LNCAP (cell line): ENCODE data around the gene ELMO2.

Experiments used
- TF ChIP-seq, protein P1 (sequence below): fragments of 450-650 bp; IDR thresholded peaks from 2 replicates; pipeline ENCODE4 v1.5.1; 2017; ENCODE audit warnings: mild to moderate bottlenecking

ELMO2 gene

DNA sequence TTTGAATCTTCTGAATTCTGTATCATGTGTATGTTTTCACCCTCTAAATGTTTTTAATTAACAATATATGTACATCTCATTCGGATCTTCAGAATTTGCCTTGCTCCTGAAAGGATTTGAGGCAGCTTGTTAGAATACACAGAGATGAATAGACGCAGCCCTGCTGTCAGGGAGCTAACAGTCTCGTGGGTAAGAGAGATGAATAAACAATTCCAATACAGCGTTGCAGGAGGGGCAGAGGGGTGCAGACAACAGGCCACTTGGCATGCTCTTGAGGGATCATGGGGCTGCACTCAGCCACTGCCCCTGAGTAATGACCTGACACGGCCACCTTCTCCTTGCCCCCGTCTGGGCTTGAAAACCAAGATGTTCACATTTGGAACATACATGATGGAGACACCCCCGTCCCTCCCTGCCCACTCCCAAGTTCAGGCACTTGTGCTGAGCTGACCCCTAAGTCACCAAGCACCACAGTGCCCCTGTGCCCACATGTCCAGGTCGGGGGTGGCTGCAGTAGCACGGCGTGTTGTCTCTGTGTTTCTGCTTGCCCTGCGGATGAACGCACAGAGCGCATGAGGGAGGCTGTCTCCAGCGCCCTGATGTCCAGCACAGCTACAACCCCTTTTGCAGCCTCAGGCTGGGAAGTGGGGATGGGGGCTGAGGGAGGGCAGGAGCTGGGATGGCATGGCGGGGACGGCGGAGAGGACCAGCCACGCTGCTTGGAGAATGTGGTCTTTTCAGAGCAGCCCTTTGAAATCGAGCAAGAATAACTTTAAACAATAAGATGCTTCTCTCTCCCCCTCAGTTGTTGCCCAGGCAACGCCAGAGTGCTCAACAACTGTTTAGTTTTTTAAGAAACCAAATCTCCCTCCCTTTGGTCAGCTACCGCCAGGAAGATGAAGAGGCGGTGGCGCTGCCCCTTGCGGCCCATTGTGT, 65.1 kb downstream of the ELMO2 start:
- TF ChIP-seq, protein P1, sequence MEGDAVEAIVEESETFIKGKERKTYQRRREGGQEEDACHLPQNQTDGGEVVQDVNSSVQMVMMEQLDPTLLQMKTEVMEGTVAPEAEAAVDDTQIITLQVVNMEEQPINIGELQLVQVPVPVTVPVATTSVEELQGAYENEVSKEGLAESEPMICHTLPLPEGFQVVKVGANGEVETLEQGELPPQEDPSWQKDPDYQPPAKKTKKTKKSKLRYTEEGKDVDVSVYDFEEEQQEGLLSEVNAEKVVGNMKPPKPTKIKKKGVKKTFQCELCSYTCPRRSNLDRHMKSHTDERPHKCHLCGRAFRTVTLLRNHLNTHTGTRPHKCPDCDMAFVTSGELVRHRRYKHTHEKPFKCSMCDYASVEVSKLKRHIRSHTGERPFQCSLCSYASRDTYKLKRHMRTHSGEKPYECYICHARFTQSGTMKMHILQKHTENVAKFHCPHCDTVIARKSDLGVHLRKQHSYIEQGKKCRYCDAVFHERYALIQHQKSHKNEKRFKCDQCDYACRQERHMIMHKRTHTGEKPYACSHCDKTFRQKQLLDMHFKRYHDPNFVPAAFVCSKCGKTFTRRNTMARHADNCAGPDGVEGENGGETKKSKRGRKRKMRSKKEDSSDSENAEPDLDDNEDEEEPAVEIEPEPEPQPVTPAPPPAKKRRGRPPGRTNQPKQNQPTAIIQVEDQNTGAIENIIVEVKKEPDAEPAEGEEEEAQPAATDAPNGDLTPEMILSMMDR, result no peak

DNA sequence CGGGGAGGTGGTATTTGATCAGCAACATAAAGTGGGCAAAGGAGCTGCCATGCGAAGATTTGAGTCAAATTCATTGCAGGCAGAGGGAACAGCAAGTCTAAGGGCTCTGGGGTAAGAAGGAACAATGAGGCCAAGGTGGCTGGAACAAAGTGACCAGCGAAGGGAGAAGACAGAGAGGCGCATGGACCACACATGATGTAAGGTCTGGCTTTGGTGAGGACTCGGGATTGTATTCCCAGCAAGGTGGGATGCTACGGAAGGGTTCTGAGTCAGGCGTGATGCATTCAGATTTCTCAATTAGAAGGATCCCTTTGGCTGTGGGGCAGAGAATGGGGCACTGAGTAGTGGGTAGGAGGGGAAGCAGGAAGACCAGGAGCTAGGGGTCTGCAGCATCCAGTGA, 67.4 kb downstream of the ELMO2 start:
- TF ChIP-seq, protein P1, result no peak

DNA sequence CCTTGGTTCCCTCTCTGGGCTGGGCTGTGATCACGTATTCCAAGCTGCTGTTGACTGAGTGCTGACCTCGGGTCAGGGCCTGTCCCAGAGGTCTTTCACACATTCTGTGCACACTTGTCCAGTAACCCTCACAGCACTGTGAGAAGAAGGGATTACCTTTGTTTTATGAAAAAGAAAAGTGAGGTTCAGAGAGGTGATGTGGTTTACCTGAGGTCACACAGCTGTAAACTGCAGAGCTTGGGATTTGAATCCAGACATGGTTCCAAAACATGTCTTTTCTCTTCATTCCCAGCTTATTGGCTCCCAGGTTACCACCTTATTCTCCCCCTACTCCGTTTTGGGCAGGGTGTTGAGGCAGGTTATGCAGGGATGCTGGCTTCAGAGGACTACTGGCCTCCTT, 69.7 kb downstream of the ELMO2 start:
- TF ChIP-seq, protein P1, result no peak

DNA sequence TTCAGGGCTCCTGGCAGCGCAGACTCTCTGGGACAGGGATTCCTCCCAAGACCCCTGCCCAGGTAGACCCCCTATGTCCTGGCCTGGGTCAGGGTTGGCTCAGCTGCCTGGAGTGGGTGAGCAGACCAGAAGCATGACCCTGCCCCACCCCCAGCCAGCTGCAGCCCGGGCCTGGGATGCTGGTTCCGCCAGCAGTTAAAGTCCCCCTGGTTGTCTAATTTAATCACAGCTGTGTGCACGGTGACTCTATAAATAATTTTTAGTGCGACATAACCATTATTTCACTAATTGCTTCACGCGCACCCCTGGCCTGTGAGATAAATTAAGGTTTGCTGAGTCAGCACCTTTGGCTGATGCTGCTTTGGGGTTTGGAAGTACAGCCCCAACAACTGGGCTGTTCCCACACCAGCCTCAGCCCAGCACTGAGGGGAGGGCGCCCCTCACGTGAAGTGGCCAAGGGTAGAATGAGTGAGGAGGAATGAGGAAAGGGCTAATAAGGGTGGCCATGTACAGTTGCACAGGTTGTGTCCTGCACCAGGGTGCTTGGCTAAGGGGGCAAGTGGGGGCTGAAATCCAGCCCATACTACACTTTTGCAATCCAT, 72.0 kb downstream of the ELMO2 start:
- TF ChIP-seq, protein P1, result no peak

DNA sequence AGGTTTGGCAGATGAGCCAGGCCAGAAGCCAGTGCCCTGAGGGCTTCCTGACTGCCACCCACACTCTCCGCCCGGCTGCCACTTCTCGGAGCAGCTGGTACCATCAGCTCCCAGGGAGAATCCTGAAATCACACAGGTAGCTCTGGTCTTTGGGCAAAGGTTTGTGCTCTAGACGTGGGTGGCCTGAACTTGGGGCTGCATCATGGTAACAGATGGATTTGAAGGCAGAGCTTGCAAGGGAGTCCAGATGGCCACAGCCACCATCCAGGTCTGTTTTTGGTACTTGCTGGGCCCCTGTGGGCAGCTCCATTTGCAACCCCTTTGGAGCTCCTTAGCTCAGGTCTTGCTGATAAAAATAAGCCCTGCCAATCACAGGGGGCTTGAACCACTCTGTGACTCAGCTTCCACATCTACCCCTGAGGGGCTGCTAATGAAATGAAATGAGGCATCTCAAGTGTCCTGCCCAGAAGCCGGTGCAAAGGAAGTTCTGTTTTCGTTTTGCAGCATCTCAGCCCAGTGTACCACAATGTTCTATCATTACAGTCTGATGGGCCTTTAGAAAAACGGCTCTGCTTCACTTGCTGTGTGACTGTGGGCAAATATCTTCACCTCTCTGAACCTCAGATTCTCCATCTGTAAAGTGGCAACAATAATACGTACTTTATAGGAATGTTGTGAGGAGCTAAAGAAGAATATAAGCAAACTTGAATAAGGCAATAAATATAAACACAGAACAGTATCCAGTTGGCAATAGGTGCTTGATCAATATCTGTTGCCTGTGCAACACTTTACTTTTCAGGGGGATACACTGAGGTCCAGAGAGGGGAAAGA, 73.0 kb downstream of the ELMO2 start:
- TF ChIP-seq, protein P1, result no peak

DNA sequence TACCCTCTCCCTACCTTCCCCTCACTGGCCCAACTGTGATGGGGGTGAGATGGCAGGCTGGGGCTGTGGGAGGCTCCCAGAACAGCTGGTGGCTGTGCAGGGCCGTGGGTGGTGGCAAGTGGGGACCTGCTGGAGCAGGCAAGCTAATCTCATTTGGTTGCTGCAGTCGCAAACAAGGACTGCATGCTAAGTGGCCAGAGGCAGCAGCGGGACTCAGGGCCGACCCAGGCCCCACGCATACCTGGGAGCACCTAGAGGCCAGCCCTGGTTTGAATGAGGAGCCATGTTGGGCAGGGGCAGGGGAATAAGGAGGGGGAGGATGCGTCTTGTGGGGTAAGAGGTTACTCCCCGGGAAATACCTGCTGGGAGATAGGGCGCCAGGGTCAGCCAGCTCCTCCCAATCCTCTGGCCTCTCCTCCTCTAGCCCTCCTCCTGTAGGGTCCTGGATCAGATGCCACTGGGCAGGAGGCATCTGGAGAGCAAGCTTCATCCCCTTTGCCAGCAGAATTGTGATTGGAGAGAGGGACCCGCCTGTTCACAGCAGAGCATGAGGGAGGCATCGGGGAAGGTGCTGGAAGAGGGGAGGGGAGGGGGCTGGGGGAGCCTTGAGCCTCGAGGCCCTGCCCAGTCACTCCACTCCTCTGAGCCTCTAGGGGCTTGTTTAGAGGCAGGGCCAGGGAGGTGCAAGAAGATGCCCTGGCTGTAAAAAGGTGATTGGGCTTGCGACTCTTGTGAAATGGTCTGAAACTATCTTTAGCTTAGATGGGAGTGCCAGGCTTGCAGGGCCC, 73.8 kb downstream of the ELMO2 start:
- TF ChIP-seq, protein P1, result no peak
